PFSK-1 (cell line): Measurements from ENCODE around the gene ADARB1.

ENCODE experiments used
- FOXP2 ChIP-seq: optimal IDR thresholded peaks from 2 replicates; pipeline ENCODE3; 2011; ENCODE audit warnings: borderline replicate concordance, control low read depth, inconsistent platforms; ENCODE audit not compliant: insufficient read depth; ENCODE audit errors: extremely low read length, extremely low read depth
- POLR2AphosphoS5 ChIP-seq: IDR thresholded peaks from 2 replicates; pipeline ENCODE4 v1.6.1; 2012; ENCODE audit warnings: low read depth, mild to moderate bottlenecking, control low read depth, low read length, moderate library complexity
- REST ChIP-seq, 2 experiments: IDR thresholded peaks; 2 replicates each; pipeline versions ENCODE4 v1.6.1 to v1.8.0; 2011 to 2012; ENCODE audit warnings: low read depth in 2 of 2, low read length in 2 of 2, control low read depth in 1 of 2, inconsistent platforms in 1 of 2, mild to moderate bottlenecking in 1 of 2, moderate library complexity in 1 of 2; ENCODE audit not compliant: insufficient read depth in 1 of 2
- TAF1 ChIP-seq: IDR thresholded peaks from 2 replicates; pipeline ENCODE4 v1.6.1; 2012; ENCODE audit warnings: low read length, control low read depth, borderline replicate concordance; ENCODE audit not compliant: insufficient read depth

DNA sequence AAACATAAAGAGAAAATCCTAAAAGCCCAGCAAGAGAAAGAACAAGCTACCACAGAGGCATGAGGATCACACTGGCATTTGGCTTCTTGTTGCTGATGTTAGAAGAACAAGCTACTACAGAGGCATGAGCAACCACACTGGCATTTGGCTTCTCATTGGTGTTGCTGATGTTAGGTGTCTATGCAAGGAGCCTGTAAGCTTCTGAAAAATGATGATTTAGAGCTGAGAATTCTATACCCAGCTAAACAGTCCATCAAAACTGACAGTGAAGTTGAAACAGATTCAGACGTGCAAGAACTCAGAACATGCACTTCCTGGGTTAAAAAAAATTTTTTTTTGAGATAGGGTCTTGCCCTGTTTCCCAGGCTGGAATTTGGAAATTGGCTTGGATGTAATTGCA, 37.8 kb upstream of the ADARB1 start:
- TF ChIP-seq POLR2AphosphoS5, result no peak
- TF ChIP-seq REST (IDR thresholded peaks at IDR 0.05; ENCODE audit: insufficient read depth in 1 of 2, low read depth in 2 of 2, low read length in 2 of 2), result no peak
- TF ChIP-seq FOXP2, result no peak
- no peak for TF ChIP-seq TAF1
